Neural crest cell (in vitro differentiated cells): Measurements from ENCODE around the gene ATOX1. TPM values are rescaled to one million over a fixed set of nuclear protein-coding genes. Genes with fewer than 3 reads are reported as not detected.

ENCODE experiments used
- DNase-seq: peaks from one replicate; pipeline ENCODE4 v3.0.0; 2021; ENCODE audit warnings: low read depth, mixed read lengths, low spot score
- H3K27ac Mint-ChIP-seq: one replicate; pipeline ENCODE4 v1.8.0; 2021; ENCODE audit warnings: mild to moderate bottlenecking, mixed read lengths; ENCODE audit not compliant: unreplicated experiment
- H3K27me3 Mint-ChIP-seq: 2 replicates; pipeline ENCODE4 v1.8.0; 2021; ENCODE audit warnings: low read depth, mild to moderate bottlenecking, mixed read lengths
- H3K36me3 Mint-ChIP-seq: 2 replicates; pipeline ENCODE4 v1.8.0; 2021; ENCODE audit warnings: low read depth, mild to moderate bottlenecking, mixed read lengths
- H3K4me1 Mint-ChIP-seq: 2 replicates; pipeline ENCODE4 v1.8.0; 2021; ENCODE audit warnings: mixed read lengths
- H3K4me3 Mint-ChIP-seq: one replicate; pipeline ENCODE4 v1.8.0; 2021; ENCODE audit warnings: mild to moderate bottlenecking, mixed read lengths
- H3K9me3 Mint-ChIP-seq: 2 replicates; pipeline ENCODE4 v1.8.0; 2021; ENCODE audit warnings: mixed read lengths
- CTCF ChIP-seq: fragments of 200-600 bp; sonication (generic); conservative IDR thresholded peaks from 2 replicates; pipeline ENCODE4 v1.5.0; 2021; ENCODE audit warnings: antibody characterized with exemption, mild to moderate bottlenecking
- total RNA-seq: library from RNA; stranded (reverse); gene quantifications from 2 replicates; pipeline ENCODE4 v1.2.1, GENCODE V29; 2021

The ATOX1 gene
- total RNA-seq, 1 donor from 2014 or later: 84.6 TPM

- Mint-ChIP-seq H3K9me3 (no peaks in the 10 kb centered on the region), H3K27me3 (no peaks in the 10 kb centered on the region), H3K36me3 (peaks cover 16% of the 10 kb centered on the region), H3K27ac (no peak overlapping the region), H3K4me1 (peaks cover 52% of the 10 kb centered on the region), H3K4me3 (no peak overlapping the region)
- no peak for TF ChIP-seq CTCF
- DNase-seq: no peak
Observed at GRCh38 chr5:151781201-151781600, 22.8 kb upstream of the ATOX1 start.

- no peaks in the 10 kb centered on the region for H3K27me3 Mint-ChIP-seq
- TF ChIP-seq CTCF: no peak
- DNase-seq: no peak
- H3K27ac Mint-ChIP-seq: peak overlapping the region; percentile 67
- no peaks in the 10 kb centered on the region for H3K9me3 Mint-ChIP-seq
- peaks cover 19% of the 10 kb centered on the region for H3K36me3 Mint-ChIP-seq
- H3K4me1 Mint-ChIP-seq: peaks cover 56% of the 10 kb centered on the region
- H3K4me3 Mint-ChIP-seq: no peak overlapping the region
Observed at GRCh38 chr5:151780348-151780747, 21.9 kb upstream of the ATOX1 start.

GRCh38 chr5:151779531-151780125 is 21.2 kb upstream of the ATOX1 start:
- Mint-ChIP-seq H3K9me3 (no peaks in the 10 kb centered on the region), H3K4me1 (peaks cover 58% of the 10 kb centered on the region), H3K4me3 (peak overlapping the region; percentile 5), H3K27ac (no peak overlapping the region), H3K27me3 (no peaks in the 10 kb centered on the region), H3K36me3 (peaks cover 19% of the 10 kb centered on the region)
- no peak for TF ChIP-seq CTCF
- no peak for DNase-seq

GRCh38 chr5:151775025-151775606 is 16.7 kb upstream of the ATOX1 start:
- Mint-ChIP-seq H3K27me3 (no peaks in the 10 kb centered on the region), H3K36me3 (peaks cover 19% of the 10 kb centered on the region), H3K4me1 (peaks cover 66% of the 10 kb centered on the region), H3K9me3 (no peaks in the 10 kb centered on the region), H3K4me3 (peak overlapping the region; percentile 91), H3K27ac (no peak overlapping the region)
- DNase-seq: no peak
- TF ChIP-seq CTCF: no peak

- H3K27me3 Mint-ChIP-seq: no peaks in the 10 kb centered on the region
- peaks cover 16% of the 10 kb centered on the region for H3K36me3 Mint-ChIP-seq
- no peak for TF ChIP-seq CTCF
- no peaks in the 10 kb centered on the region for H3K9me3 Mint-ChIP-seq
- peak overlapping the region; percentile 91 for H3K4me3 Mint-ChIP-seq
- no peak for DNase-seq
- H3K27ac Mint-ChIP-seq: peak overlapping the region; percentile 19
- peaks cover 58% of the 10 kb centered on the region for H3K4me1 Mint-ChIP-seq
Observed at GRCh38 chr5:151773951-151774350, 15.5 kb upstream of the ATOX1 start.
